ENCODE data around the gene KCNMB4. TPM values are rescaled to one million over a fixed set of nuclear protein-coding genes. Genes with fewer than 3 reads are reported as not detected.

The KCNMB4 gene
- total RNA-seq, 4 donors from 2014 or later, result 4.0 to 7.2 (median 5.8) TPM

DNA sequence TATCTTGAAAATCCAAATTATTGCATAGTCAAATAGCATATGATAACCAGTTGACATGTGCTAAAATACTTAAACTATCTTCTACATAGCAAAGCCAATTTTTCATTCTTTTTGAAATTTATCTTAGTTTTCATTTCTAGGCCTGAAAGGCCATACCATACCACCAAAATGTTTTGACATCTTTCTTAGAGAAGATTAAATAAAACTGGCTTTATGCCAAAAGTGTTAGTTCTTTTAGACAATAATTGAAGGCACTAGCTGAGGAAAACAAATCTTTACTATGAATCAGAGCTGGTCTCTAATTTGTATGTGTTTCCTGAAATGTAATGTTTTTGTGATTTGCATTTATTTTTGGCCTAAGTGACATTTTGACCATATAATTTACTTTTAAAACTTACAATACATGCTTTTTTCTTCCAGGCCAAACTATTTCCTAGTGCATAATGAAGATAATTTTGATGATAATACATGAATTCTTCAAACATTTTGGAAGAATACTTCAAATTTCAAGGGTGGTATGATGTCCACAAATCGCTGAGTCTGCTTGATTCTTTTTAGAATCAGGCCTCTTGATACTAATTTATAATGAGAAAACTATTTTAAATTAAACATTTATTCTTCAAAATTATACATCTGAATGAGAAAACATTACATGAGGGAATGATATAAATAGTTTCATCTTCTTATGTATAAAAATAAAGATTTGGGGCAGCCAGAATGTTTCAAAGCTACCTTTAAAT is 6.5 kb upstream of the KCNMB4 start:
- 92 to 97% methylated on average over 1 of the region's 1 CpG for WGBS, 2 donors (ENCODE audit: low coverage in 1 of 2)
- Histone ChIP-seq H3K9me3 (no peaks in the 10 kb centered on the region), H3K27ac (no peak overlapping the region), H3K36me3 (peaks cover 0 to 8% of the 10 kb centered on the region in 2 donors), H3K4me1 (no peaks in the 10 kb centered on the region), H3K27me3 (peaks cover 14% of the 10 kb centered on the region), H3K4me3 (no peak overlapping the region)
- TF ChIP-seq EP300 (IDR thresholded peaks at IDR 0.05), result no peak
- TF ChIP-seq POLR2A (IDR thresholded peaks at IDR 0.05), result no peak
- TF ChIP-seq POLR2AphosphoS5 (IDR thresholded peaks at IDR 0.05), result no peak
- TF ChIP-seq CTCF (IDR thresholded peaks at IDR 0.05), result no peak
- ATAC-seq, result no peak

DNA sequence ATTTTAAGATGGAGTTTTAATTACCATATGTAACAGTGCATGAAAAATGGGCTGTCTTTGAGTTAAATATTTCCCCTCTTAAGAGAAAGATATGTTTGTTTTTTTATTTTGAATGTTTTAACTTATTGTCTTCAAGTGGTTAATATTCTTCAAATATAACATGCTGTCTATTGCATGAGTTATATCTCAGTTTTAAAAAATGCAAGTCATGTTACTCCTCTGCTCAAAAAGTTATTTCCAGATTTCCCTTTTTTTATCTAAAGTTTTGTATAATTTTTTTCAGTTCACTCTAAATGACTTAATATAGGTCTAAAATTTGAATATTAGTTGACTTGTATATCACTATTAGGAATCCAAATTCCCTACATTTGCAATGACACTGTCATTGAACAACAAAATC is 5.9 kb upstream of the KCNMB4 start:
- H3K9me3 ChIP-seq, result no peaks in the 10 kb centered on the region
- H3K4me3 ChIP-seq, result no peak overlapping the region
- peaks cover 0 to 2% of the 10 kb centered on the region in 2 donors for H3K36me3 ChIP-seq
- no peak for TF ChIP-seq POLR2A (IDR thresholded peaks at IDR 0.05)
- TF ChIP-seq EP300 (IDR thresholded peaks at IDR 0.05), result no peak
- TF ChIP-seq CTCF (IDR thresholded peaks at IDR 0.05), result no peak
- TF ChIP-seq POLR2AphosphoS5 (IDR thresholded peaks at IDR 0.05), result no peak
- H3K27me3 ChIP-seq, result peaks cover 20% of the 10 kb centered on the region
- ATAC-seq, result no peak
- peaks cover 0 to 5% (median 3%) of the 10 kb centered on the region in 3 donors for H3K4me1 ChIP-seq
- no peak overlapping the region for H3K27ac ChIP-seq

DNA sequence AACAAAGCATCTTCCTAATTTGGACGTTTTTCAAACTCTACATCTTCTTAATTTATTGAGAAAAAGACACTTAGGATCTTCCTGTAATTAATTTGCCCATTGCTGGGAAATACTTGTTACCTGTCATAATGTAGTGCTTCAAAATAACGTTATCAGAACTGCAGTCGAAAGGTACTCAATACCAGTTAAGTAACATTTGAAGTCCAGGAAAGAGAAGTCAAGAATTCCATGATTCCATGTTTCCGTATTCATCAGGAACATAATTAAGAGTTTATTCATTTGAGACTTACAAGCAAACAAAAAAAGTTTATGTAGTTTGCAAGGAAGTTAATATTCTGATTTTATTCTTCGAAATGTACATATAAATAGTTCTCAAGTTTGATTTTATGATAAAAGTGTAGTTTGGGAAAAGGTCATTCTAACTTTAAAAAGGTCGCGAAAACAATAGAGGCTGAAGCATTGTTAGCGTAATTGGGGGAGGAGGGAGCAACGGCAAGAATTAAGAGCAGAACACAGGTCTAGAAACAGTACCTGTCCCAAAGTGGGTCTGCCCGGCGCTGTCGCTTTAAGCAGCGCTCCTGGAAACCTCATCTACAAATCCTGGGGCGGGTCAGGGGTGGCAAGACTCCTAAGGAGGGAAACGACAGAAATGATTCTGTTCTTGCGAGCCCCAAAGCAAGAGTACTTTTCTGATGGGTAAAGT is 1.2 kb upstream of the KCNMB4 start:
- H3K4me1 ChIP-seq, result peaks cover 0 to 23% (median 8%) of the 10 kb centered on the region in 3 donors
- H3K9me3 ChIP-seq, result no peaks in the 10 kb centered on the region
- H3K36me3 ChIP-seq, result no peaks in the 10 kb centered on the region
- H3K27me3 ChIP-seq, result peaks cover 48% of the 10 kb centered on the region
- ATAC-seq, result no peak
- peak overlapping the region; percentile 47 to 80 for H3K4me3 ChIP-seq
- TF ChIP-seq POLR2A (IDR thresholded peaks at IDR 0.05) (no peak), POLR2AphosphoS5 (IDR thresholded peaks at IDR 0.05) (no peak), CTCF (IDR thresholded peaks at IDR 0.05) (no peak), EP300 (IDR thresholded peaks at IDR 0.05) (no peak)
- WGBS, 2 donors (ENCODE audit: low coverage in 1 of 2), result 27 to 60% methylated on average over 7 to 16 of the region's 16 CpGs
- no peak overlapping the region for H3K27ac ChIP-seq

- no peak for ATAC-seq
- 0% methylated on average over 1 to 3 of the region's 6 CpGs for WGBS, 2 donors (ENCODE audit: low coverage in 1 of 2)
- no peak overlapping the region for H3K27ac ChIP-seq
These were observed 767 bp upstream of the KCNMB4 start for GRCh38 chr12:70365398-70365647.

More at GRCh38 chr12:70365398-70365647, 767 bp upstream of the KCNMB4 start:
- peak overlapping the region; percentile 47 to 80 for H3K4me3 ChIP-seq
- peaks cover 0 to 23% (median 8%) of the 10 kb centered on the region in 3 donors for H3K4me1 ChIP-seq
- no peak for TF ChIP-seq CTCF (IDR thresholded peaks at IDR 0.05)
- TF ChIP-seq POLR2AphosphoS5 (IDR thresholded peaks at IDR 0.05), result no peak
- no peak for TF ChIP-seq EP300 (IDR thresholded peaks at IDR 0.05)
- no peak for TF ChIP-seq POLR2A (IDR thresholded peaks at IDR 0.05)
- H3K36me3 ChIP-seq, result no peaks in the 10 kb centered on the region
- no peaks in the 10 kb centered on the region for H3K9me3 ChIP-seq
- peaks cover 48% of the 10 kb centered on the region for H3K27me3 ChIP-seq
